ENCODE results near the gene SLX9.

The SLX9 gene

DNA sequence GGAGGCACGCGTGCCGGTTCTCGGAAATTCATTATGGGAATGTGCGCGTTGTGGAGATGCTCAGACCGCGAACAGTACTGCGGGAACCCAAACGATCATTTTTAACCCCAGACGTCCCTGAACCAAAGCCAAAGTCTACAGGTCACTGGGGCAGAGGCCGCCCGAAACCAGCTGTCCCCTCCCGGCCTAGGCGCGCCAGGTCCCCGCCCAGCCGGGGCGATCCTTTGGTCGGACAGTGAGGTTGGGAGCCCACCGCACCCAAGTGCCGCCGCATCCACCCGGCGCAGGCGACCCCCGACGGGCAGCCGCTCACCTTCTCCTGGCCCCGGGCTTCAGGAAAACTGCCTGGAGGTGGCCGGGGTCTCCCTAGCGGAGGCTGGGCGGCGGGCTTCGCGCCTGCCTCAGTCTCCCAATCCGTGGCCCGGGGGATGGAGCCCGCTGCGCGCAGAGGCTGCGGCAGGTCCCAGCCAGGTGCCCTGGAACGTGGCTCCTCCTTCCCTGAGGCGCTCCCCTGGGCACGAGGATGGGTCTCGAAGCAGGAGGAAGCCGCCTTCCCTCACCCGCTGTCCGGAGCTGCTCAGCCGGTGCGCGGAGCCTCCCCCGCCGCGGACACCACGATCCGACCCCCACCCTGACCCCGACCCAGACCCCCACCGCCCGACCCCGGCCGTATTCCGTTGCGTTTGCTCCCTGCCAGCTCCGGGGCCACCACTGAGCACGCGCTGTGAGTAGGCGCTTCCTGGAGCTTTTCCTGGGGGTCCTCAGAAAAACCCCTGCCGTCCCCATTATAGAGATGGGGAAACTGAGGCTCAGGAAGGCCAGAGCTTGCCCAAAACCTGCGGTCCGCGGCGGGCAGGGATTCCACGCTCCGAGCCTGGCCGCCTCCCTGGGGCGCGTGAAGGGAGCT lies 8.1 kb upstream of the SLX9 start:
- DNase-seq: no peak

DNA sequence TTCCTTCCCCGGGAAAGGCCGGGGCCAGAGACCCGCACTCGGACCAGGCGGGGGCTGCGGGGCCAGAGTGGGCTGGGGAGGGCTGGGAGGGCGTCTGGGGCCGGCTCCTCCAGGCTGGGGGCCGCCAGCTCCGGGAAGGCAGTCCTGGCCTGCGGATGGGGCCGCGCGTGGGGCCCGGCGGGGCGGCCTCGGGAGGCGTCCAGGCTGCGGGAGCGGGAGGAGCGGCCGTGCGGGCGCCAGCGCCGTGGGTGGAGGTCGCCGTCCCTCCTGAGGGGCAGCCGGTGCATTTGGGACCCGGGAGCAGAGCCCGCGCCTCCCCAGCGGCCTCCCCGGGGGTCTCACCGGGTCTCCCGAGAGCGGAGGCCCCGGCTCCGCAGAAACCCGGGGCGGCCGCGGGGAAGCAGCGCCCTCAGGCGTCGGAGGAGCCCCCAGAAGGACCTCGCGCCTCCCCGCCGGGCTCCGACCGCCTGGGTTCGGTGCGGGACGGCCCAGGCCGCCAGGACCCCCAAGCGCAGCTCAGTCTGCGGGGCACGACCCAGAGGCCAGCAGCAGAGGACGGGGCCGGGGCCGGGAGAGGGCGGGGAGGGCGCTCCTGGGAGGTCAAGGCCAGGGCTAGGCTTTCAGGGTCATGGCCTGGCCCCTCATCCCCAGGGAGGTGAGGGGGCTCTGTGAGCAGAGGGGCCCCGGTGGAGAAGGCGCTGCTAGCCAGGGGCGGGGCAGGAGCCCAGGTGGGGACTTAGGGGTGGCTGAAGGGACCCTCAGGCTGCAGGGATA lies 7.2 kb upstream of the SLX9 start:
- DNase-seq: no peak

DNA sequence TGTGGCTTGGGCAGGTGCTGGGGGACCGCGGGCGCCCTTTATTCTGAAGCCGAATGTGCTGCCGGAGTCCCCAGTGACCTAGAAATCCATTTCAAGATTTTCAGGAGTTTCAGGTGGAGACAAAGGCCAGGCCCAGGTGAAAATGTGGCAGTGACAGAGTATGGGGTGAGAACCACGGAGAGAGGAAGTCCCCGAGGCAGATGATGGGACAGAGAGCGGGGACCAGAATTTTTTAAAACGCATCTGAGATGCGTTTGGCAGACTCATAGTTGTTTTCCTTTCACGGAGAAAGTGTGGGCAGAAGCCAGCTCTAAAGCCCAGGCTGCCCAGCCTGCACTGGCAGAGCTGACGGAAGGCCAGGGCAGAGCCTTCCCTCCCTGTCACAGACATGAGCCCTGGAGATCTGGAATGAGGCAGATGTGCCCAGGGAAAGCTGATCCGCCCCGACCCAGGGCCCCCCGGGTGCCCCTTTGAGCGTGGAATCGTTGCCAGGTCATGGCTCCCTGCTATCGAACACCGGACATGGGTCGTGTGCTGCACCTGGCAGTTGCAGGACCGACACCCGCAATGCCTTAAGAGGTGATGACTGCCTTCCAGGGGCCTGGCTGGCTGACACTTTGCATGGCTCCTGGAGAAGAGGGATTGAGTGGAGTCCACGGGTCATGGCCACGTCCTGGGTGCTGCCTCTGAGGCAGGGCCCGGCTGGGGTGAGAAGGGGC lies 6.5 kb upstream of the SLX9 start:
- DNase-seq: no peak

DNA sequence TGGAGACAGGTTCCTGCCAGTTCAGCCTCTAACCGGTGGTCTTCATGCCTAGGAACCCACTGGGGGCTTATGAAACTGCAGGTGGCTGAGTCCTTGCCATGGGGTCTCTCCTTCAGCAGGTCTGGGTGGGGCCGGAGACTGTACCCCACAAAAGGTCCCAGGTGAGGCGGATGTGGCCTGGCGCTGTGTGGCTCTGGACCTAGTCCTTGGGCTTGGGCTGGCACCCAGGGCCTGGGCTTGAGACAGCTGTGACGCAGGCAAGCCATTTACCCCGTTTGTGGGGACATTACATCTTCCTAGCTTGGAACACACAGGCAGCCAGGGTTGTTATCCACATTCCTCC lies 5.9 kb upstream of the SLX9 start:
- DNase-seq: no peak

DNA sequence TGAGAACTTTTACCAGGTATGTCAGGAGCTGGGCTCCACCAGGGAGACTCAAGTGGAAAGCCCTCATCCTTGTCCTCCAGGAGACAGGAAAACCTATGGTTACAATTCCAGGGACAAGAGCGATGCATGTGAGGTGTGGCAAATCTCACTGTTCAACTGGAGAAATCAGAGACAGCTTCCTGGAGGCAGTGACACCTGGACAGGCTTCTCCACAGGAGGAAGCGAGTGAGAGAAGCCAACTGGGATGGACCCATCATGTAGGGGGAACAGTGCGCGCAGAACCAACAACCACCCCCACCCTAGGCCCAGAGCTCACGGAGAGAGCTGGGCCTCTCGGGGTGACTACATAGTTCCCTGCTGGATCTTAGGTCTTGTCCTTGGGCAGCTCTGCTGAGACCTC lies 5.6 kb upstream of the SLX9 start:
- no peak for DNase-seq

DNA sequence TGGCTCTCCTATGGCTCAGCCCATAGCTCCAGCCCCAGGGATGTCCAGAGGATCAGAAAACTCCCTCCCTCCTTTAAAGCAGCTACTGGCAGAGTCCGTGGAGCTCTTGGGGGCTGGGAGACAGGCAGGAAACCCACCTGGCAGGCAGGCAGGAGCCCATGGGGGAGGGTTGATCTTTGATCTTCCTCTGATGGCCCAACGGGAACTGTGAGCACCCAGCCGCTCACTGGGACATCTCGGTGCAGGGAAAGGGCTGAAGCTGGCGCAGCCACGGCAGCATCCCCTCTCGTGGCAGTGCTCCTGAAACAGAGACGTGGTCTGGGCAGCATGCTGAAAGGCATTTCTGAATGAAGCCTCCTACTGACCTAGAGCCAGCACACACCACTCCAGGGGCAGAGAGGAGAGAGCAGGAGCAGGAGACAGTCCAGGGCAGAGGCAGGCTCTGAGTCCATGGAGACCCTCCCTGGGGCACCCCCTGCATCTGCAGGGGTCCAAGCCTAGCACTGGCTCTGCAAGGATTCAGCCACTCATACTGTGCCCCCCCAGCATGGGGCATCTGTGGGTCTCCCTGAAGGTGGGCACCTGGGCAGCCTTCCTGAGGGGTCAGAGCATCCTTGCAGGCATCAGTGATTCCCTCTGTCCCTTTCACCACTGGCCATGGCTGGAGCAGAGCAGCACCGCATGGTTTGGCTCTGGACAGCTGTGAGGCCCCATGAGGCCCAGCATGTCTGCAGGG lies 4.9 kb upstream of the SLX9 start:
- DNase-seq: no peak

DNA sequence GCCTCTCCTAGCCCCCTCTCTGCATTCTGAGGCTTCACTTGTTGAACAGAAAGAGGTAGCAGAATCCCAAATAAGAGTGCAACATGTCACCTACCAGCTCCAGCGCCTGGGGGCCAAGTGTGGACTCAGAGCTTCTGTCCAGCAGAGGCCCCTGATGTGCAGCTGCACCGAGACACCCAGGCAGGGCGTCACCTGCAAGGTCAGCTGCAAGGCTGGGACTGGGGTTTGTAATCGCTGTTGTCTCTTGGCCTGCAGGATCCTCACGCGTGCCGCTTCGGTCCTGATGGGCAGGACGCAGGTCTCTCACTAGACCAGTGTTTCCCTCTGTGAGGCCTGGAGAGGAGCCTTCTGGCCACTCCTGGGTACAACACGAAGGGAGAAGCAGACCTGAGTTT lies 4.3 kb upstream of the SLX9 start:
- DNase-seq: no peak

DNA sequence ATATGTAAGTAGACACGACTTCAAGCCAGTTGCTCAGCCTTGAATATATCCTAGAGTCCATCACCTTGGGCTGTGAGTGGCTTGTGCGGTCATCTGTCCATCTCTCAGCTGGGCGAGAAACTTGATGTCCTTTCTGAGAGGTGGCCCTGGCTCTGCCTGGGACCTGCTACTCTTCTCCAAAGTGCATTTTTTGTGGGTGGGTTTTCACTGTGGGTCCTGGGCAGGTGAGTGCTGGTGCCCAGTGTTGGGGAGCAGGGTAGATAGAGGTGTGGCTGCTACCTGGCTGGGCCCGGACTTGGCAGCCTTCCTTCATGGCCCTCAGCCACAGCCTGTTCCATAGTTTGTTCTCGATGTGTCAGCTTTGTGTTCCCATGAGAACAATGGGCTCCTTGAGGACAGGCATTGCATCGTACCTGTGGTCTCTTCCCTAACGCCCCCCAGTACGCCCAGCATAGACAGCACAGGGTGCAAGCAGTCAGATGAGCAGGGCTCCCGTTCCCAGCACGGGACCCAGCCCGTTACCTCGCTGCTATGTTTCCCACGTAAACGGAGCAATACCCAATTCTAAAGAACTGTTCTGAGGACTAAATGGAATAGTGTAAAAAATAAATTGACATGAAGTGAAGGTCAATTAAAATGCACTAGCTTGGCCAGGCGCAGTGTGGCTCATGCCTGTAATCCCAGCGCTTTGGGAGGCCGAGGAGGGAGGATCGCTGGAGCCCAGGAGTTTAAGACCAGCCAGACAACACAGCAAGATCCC lies 877 bp upstream of the SLX9 start:
- no peak for DNase-seq

DNA sequence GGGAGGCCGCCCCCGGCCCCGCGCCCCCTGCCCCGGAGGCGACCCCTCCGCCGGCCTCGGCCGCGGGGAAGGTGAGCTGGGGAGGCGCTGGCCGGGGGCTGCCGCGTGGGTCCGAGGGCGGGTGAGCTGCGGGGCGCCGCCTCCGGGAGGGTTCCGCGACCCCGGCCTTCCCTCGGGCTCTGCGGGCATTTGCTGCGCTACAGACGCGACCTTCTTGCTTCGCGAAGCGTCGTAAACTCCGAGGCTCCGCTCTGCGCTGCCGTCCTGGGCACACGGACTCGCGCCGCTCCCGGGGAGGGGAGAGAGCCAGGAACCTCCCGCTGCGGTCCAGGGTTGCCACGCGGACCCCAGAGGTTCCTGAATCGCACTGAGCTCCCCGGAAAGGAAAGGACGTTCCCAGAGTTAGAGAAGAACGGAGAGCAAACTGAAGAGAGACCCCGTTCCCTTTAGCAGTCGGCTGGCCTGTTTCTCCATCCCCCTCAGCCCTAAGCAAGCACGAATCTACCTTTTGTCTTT lies 345 bp downstream of the SLX9 start:
- DNase-seq: no peak

DNA sequence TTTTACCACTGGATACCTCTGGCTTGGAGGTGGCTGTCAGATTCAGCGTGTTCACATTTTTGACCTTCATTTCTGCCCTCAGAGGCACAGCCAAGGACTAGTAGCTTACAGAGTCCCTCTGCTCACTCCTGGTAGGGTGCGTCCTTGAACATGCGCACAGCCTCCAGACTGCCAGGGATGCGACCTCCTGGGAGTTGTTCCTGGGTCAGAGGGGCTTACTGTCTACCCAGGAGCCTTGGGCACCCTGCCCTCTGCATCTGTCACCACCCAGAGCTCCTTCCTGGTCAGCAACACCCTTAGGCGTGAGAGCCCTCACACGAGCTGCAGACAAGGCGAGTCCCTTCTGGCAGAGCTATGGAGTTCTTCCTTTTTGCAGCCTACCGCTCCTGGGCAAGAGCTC lies 1.7 kb downstream of the SLX9 start:
- no peak for DNase-seq

DNA sequence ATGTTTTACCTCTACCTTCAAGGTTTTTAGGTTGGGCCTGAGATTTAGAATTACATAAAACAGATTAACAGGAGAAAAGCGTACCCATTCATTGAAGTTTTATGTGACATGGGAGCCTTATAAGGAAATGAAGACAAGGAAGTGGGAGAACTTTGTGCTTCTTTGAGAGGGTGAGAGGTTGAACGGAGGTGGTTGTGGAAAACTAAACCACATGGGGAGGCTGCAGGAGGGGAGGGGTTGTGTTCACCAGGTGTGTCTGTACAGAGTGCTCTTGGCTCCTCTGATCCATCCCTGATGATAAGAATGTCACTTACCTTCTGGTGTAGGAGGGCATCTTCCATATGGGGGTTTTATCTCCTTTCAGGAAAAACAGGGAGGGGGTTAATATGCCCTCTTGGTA lies 2.7 kb downstream of the SLX9 start:
- no peak for DNase-seq

DNA sequence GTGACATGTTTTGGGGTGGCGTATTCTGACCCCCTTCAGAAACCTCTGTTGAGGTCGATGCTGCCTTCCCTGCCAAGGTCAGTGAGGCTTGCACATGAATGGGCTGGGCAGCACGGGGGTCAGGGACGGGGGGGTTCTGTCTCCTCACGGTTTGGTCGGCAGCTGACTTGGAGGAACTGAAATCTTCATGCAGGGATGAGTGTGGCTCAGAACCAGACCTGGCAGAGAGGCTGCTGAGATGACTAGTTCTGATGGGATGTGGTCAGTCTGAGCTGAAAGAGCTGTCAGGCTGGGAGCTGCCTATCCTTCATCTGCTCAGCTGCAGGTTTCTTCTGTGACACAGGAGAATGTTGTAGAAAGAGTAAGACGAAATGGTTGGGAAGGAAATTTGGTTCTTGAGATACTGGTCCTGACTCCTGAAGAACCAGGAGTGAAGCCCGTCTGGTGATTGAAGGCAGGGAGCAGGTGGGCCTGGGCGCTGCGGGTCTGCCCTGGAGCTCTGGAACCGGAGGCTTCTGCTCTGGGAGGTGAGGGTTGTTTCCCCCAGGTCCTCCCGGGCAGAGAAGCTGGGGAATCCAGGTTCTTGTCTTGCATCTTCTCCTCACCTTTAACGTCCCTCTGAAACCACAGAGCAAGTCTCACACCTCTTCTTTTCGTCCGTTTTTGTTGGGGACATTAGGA lies 3.3 kb downstream of the SLX9 start:
- DNase-seq: no peak

DNA sequence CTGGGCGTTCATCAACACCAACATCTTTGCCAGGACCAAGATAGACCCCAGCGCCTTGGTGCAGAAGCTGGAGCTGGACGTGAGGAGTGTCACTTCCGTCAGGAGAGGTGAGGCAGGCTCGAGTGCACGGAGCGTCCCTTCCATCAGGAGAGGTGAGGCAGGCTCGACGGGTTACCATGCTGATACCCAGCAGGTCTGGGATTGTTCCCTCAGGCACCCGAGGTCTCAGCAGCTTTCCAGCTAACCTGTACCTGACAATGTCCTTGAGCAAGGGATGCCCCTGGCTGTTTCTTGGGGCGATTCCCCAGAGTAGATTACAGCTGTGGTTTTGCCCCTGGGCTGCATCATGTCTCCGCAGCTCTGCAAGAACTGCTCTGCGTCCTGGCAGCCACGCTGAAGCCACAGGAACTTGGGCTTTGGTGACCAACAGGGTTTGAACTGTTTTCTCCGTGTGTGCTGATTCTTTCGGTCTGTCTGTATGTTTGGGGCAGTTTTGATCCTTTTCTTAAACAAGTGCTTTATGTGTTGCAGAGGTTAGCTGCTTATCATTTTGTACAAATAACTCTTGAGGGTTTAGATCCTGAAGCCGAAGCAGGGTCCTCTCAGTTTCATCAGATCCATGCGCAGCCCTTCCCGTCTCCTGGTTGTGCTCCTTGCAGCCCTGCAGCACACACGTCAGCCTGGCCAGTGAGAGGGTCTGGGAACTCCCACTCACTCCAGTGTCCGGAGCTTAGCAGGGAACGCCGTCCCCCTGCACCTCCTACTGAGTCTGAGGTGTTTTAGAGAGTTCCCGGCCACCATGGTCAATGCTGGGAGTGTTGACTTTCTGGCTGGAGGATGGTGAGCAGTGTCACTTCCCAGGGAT lies 4.1 kb downstream of the SLX9 start:
- no peak for DNase-seq

DNA sequence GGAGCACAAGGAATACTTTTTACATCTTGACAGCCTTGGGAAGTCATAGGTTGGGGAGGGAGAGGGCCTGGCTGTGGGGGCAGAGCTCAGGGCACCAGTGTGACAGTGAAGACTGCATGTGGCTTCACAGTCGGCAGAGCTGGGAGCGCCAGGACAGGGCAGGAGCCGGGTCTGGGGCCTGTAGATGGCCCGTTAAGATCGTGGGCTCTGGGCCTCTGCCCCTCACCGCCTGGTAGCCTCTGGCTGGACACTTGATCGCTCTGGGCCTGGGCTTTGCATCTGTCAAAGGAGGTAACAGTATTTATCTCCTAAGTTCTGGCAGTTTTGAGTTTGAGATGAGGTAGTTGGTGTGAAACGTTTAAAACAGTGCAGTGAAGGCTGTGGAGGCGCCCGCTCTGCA lies 4.8 kb downstream of the SLX9 start:
- no peak for DNase-seq

DNA sequence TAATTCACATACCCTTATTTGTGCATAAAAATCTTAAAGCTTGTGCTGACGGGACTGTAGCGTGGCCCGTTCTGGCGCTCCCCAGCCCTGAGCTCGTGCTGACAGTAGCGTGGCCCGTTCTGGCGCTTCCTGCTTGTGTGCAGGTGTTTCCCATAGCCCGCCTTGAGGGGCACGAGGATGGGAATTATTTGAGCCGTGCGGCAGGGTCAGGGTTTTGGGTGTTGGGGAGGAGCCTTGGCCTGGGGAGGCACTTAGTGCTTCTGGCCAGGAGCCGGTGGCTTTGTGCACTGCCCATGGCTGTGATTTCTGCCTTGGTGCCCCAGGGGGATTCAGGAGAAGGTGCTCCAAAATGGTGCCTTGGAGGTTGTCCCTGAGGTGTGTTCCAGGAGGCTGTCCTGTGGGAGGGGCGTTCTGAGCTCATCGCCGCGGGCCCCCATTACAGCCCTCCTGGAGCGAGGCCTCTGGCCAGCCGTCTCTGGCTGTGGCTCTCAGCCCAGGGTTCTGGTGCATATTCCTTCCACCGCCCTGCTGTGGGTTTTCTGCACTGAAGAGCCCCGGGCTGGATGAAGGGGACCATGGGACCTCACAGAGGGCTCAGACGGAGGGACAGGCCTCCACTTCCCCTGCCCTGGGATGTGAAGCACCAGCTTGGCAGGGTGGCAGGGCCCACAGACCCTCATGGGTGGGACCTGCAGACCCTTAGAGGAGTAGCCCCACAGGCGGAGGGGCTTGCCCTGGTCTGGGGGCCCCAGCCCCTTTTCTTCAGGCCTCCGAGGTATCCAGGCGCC lies 6.6 kb downstream of the SLX9 start:
- DNase-seq: no peak

DNA sequence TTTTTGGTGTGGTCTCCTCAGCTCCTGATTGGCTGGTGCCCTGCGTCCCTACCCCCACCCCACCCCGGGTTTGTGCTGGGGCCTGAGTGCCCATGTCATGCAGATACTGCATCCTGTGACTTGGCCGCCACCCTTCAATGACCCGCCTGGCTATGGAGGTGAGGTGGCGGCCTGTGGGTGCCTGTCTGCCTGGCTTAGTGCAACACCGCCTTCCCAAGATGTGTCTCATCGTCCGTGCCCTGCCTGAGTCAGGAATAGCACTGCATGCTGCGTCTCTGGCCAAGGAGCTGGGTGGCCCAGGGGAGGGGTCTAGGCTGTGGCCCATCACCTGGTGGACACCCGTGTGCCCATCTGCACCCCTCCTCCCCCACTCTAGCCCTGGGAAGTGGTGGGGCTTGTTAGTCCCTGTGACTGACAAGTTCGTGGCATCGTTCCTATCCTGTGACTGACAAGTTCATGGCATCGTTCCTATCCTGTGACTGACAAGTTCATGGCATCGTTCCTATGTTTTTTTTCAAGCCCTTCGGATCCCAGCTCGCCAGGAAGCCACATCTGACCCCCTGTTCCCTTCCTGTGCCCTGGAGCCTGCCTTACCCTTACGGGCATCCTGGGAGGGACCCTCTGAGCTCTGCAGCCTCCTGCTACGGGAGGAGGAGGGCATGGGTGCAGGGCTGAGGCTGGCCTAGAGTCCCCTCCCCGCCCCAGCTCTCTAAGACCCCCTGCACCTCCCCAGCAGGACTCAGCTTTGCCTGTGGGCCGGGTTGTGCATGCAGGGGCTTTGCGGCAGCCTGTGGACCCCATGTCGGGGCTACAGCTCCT lies 7.5 kb downstream of the SLX9 start:
- no peak for DNase-seq

DNA sequence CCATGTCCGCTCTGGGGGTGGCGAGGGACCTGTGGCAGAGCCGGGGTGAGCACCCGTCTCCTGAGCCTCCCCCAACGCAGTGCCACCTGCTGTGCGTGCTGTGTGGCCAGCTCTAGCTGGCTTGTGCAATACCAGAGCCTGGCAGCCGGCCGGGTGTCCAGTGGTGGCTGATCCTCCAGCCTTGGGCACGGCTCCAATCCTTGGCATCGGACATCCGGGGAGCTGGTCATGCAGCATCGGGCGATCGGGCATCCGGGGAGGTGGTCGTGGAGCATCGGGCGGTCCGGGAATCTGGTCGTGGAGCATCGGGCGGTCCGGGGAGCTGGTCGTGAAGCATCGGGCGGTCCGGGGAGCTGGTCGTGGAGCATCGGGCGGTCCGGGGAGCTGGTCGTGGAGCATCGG lies 8.1 kb downstream of the SLX9 start:
- DNase-seq: no peak

DNA sequence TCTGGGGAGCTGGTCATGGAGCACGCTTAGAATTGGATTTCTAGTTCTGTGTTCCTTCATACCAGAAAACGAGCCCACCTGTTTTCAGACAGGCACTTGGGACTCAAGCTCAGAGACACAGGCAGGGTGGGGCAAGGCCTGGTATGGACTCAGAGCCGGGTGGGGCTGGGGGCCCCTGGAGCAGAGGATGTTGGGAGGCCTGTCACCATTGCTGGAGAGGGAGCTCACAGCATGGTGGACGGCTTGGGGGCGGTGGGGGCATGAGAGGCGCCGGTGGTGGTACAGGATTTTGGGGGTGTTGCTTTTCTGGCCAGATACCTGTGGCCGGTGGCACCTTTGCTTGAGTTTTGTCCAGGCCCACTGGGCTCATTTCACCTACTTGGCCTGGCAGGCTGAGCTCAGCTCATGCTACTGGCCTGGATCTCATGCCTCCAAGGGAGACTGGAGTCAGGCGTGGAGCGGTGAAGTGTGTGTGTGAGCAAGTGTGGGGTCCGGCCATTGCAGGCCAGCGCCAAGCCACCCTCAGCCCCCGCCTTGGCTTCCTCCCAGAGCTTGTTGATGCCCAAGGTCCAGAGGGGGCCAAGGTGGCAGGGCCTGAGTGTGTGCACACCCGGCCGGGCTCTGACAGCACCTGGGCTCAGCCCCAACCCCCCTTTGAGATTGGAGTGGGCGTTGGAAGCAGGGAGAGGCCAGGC lies 8.7 kb downstream of the SLX9 start:
- no peak for DNase-seq

All from stimulated activated CD4-positive, alpha-beta T cell treated with anti-CD3 and anti-CD28 coated beads, Interleukin-2, amount 100 ng/mL, for 48 hours (primary cell).